Endodermal cell (in vitro differentiated cells): ENCODE data around the gene MAB21L2. TPM values are rescaled to one million over a fixed set of nuclear protein-coding genes. Genes with fewer than 3 reads are reported as not detected.

Experiments used
- DNase-seq: peaks from one replicate; pipeline ENCODE4 v3.0.0-alpha.2; 2017
- H3K27ac ChIP-seq: 2 replicates; pipeline ENCODE4 v1.5.1; 2013; ENCODE audit warnings: mild to moderate bottlenecking, low read depth, low read length, moderate library complexity
- H3K27me3 ChIP-seq: 2 replicates; pipeline ENCODE4 v1.6.1; 2013; ENCODE audit warnings: mild to moderate bottlenecking, low read length, moderate library complexity; ENCODE audit not compliant: insufficient read depth, control insufficient read depth, poor library complexity, severe bottlenecking
- H3K36me3 ChIP-seq: 2 replicates; pipeline ENCODE4 v1.7.0; 2013; ENCODE audit warnings: mild to moderate bottlenecking, low read length, moderate library complexity; ENCODE audit not compliant: control insufficient read depth, insufficient read depth
- H3K4me1 ChIP-seq: one replicate; pipeline ENCODE4 v1.7.0; 2013; ENCODE audit warnings: low read length; ENCODE audit not compliant: control insufficient read depth, insufficient read depth
- H3K4me3 ChIP-seq: 2 replicates; pipeline ENCODE4 v1.5.1; 2013; ENCODE audit warnings: mild to moderate bottlenecking, low read length, moderate library complexity
- H3K9ac ChIP-seq: 2 replicates; pipeline ENCODE4 v1.6.1; 2013; ENCODE audit warnings: mild to moderate bottlenecking, low read length, moderate library complexity; ENCODE audit not compliant: poor library complexity, severe bottlenecking; ENCODE audit errors: extremely low read depth
- H3K9me3 ChIP-seq: 2 replicates; pipeline ENCODE4 v1.6.1; 2013; ENCODE audit warnings: mild to moderate bottlenecking, low read length, moderate library complexity; ENCODE audit not compliant: control insufficient read depth
- H3K27ac Mint-ChIP-seq: 2 replicates; pipeline ENCODE4 v1.8.0; 2020; ENCODE audit warnings: mixed read lengths
- H3K27me3 Mint-ChIP-seq: 2 replicates; pipeline ENCODE4 v1.8.0; 2021; ENCODE audit warnings: mild to moderate bottlenecking, mixed read lengths; ENCODE audit not compliant: insufficient read depth
- H3K36me3 Mint-ChIP-seq: 2 replicates; pipeline ENCODE4 v1.8.0; 2020; ENCODE audit warnings: low read depth, mixed read lengths
- H3K4me1 Mint-ChIP-seq: 2 replicates; pipeline ENCODE4 v1.8.0; 2020; ENCODE audit warnings: mixed read lengths
- H3K4me3 Mint-ChIP-seq: 2 replicates; pipeline ENCODE4 v1.8.0; 2020; ENCODE audit warnings: mild to moderate bottlenecking, moderate library complexity, mixed read lengths
- H3K9me3 Mint-ChIP-seq: 2 replicates; pipeline ENCODE4 v1.8.0; 2020; ENCODE audit warnings: mild to moderate bottlenecking, mixed read lengths
- CTCF ChIP-seq: fragments of 200-600 bp; sonication (generic); conservative IDR thresholded peaks from 2 replicates; pipeline ENCODE4 v1.5.0; 2021; ENCODE audit warnings: antibody characterized with exemption, mild to moderate bottlenecking
- WGBS, 2 experiments: methylation state at CpG; one replicate each; pipeline versions ENCODE4 v1.1.5 to v1.1.7; 2013; ENCODE audit warnings: missing lambda C conversion rate in 2 of 2, mixed read lengths in 1 of 2; ENCODE audit not compliant: insufficient coverage in 1 of 2, insufficient read length in 1 of 2; 5-methylcytosine and 5-hydroxymethylcytosine counted together
- total RNA-seq, 2 donors: library from RNA; stranded (reverse); fragmentation: NEBNext Ultra II Directional in 1 of 2; extraction: Animal tissue kit (Norgen Biotek cat#: 25700) in 1 of 2; gene quantifications; 2 replicates in 1 of 2; 3 replicates in 1 of 2; pipeline ENCODE4 v1.2.1, GENCODE V29; 2021

MAB21L2 gene
- total RNA-seq, 2 donors from 2014 or later, result not detected

GRCh38 chr4:150579551-150580234, 2.3 kb upstream of the MAB21L2 start:
- Mint-ChIP-seq H3K36me3 (no peaks in the 10 kb centered on the region), H3K27ac (no peak overlapping the region), H3K4me1 (peaks cover 35% of the 10 kb centered on the region), H3K27me3 (peaks cover 65% of the 10 kb centered on the region), H3K9me3 (no peaks in the 10 kb centered on the region), H3K4me3 (peak overlapping the region; percentile 64)
- Histone ChIP-seq H3K9me3 (no peaks in the 10 kb centered on the region), H3K4me1 (peaks cover 2% of the 10 kb centered on the region), H3K9ac (no peak overlapping the region), H3K4me3 (peak overlapping the region; percentile 77), H3K27ac (no peak overlapping the region), H3K36me3 (no peaks in the 10 kb centered on the region), H3K27me3 (peaks cover 63% of the 10 kb centered on the region)
- 0 to 1% methylated on average over 26 to 66 of the region's 66 CpGs for WGBS, 2 experiments
- peak; percentile 79 for DNase-seq
- TF ChIP-seq CTCF, result no peak

DNA sequence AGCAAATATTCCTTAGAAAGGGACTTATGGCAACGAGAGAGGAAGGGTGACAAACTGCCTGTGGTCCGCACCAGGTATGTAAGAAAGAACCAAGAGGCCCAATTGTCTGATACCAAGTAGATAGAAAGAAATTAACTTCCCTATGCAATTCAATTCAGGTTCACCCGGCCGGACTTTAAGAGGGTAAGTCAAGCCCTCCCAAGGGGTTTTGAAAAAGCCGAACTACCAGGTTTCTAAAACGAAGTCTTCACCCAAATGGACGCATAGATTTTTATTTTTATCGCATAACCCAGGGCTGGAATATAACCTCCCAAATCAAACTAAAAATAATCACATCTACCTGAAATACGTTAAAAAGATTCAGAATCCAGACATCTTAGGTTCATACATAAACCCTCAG, 1.6 kb upstream of the MAB21L2 start:
- no peak overlapping the region for H3K27ac ChIP-seq
- DNase-seq, result no peak
- peaks cover 70% of the 10 kb centered on the region for H3K27me3 Mint-ChIP-seq
- H3K4me3 ChIP-seq, result peak overlapping the region; percentile 77
- H3K4me1 Mint-ChIP-seq, result peaks cover 35% of the 10 kb centered on the region
- no peak for TF ChIP-seq CTCF
- no peak overlapping the region for H3K27ac Mint-ChIP-seq
- 23 to 32% methylated on average over 5 to 9 of the region's 9 CpGs for WGBS, 2 experiments
- H3K4me1 ChIP-seq, result peaks cover 2% of the 10 kb centered on the region
- H3K36me3 Mint-ChIP-seq, result no peaks in the 10 kb centered on the region
- no peak overlapping the region for H3K9ac ChIP-seq
- H3K4me3 Mint-ChIP-seq, result peak overlapping the region; percentile 64
- no peaks in the 10 kb centered on the region for H3K9me3 Mint-ChIP-seq
- H3K27me3 ChIP-seq, result peaks cover 69% of the 10 kb centered on the region
- no peaks in the 10 kb centered on the region for H3K36me3 ChIP-seq
- no peaks in the 10 kb centered on the region for H3K9me3 ChIP-seq

DNA sequence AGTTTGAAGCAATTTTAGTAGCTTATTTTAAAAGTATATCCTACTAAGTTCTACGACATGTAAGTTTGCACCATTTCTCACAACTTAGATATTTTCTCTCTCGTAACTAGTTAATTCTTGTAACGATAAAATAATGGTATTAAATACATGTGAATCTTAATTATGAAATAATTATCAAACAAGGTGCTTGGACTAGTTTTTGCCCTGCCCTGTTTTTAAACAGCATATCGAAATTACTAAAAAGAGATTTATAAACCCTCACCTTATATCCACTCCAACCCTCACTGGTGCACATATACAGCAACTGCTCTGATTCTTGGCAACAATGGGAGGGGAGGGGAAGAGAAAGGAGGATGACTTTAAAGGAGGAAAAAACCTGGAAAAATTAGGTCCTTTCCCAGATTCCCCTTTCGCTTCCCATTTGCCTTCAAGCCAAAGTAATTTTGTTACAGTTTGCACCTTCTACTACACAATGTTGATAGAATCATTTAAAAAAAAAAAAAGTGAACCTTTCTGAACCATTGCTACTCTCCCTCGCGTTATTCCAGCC, 820 bp upstream of the MAB21L2 start:
- Histone ChIP-seq H3K9me3 (no peaks in the 10 kb centered on the region), H3K4me1 (peaks cover 2% of the 10 kb centered on the region), H3K27ac (no peak overlapping the region), H3K4me3 (peak overlapping the region; percentile 79), H3K36me3 (no peaks in the 10 kb centered on the region), H3K9ac (no peak overlapping the region), H3K27me3 (peaks cover 77% of the 10 kb centered on the region)
- no peak for DNase-seq
- WGBS, 2 experiments, result 44 to 63% methylated on average over 2 to 3 of the region's 7 CpGs
- no peak for TF ChIP-seq CTCF
- no peak overlapping the region for H3K27ac Mint-ChIP-seq
- no peaks in the 10 kb centered on the region for H3K9me3 Mint-ChIP-seq
- peaks cover 78% of the 10 kb centered on the region for H3K27me3 Mint-ChIP-seq
- H3K4me3 Mint-ChIP-seq, result peak overlapping the region; percentile 68
- H3K4me1 Mint-ChIP-seq, result peaks cover 36% of the 10 kb centered on the region
- no peaks in the 10 kb centered on the region for H3K36me3 Mint-ChIP-seq
